HG02885 (cell line): Measurements from ENCODE around the gene BEST3.

Source experiments
- ATAC-seq: cut with Tn5 transposase; IDR thresholded peaks from one replicate; pipeline ENCODE4 v1.9.1; 2021; ENCODE audit warnings: mild to moderate bottlenecking; ENCODE audit not compliant: unreplicated experiment, poor library complexity

Gene BEST3

GRCh38 chr12:69698769-69699540 is at the start of gene BEST3:
Gene BEST3 (minus strand): TSS chr12:69699303. CDS start chr12:69697798, 1,505 bp downstream.
- ATAC-seq = no peak

GRCh38 chr12:69744109-69744508 is 45.0 kb upstream of the BEST3 start:
- no peak for ATAC-seq

GRCh38 chr12:69739287-69740191 is 40.4 kb upstream of the BEST3 start:
- peak; percentile 41 for ATAC-seq

GRCh38 chr12:69738351-69739286 is 39.5 kb upstream of the BEST3 start, which contains the start of gene RAB3IP:
Gene RAB3IP (plus strand): TSS chr12:69738860. CDS start chr12:69755409, 16,549 bp downstream.
- ATAC-seq = peak; percentile 85

GRCh38 chr12:69733638-69734037 is 34.5 kb upstream of the BEST3 start:
- no peak for ATAC-seq

GRCh38 chr12:69732088-69732487 is 33.0 kb upstream of the BEST3 start:
- ATAC-seq = no peak

- no peak for ATAC-seq
Measured at GRCh38 chr12:69726922-69727321, 27.8 kb upstream of the BEST3 start.

- ATAC-seq = no peak
Measured at GRCh38 chr12:69720750-69721149, 21.6 kb upstream of the BEST3 start.

GRCh38 chr12:69719336-69720316 is 20.5 kb upstream of the BEST3 start:
- ATAC-seq = no peak

- no peak for ATAC-seq
Measured at GRCh38 chr12:69714542-69714941, 15.4 kb upstream of the BEST3 start.

- ATAC-seq = no peak
Measured at GRCh38 chr12:69712826-69713225, 13.7 kb upstream of the BEST3 start.

GRCh38 chr12:69708649-69709048 is 9.5 kb upstream of the BEST3 start:
- no peak for ATAC-seq

- no peak for ATAC-seq
Measured at GRCh38 chr12:69704357-69704756, 5.3 kb upstream of the BEST3 start.

- no peak for ATAC-seq
Measured at GRCh38 chr12:69703146-69703642, 4.1 kb upstream of the BEST3 start.

- no peak for ATAC-seq
Measured at GRCh38 chr12:69701826-69702225, 2.7 kb upstream of the BEST3 start.

GRCh38 chr12:69698054-69698453 is 1.0 kb downstream of the BEST3 start:
- ATAC-seq = no peak

GRCh38 chr12:69694123-69694522 is 5.0 kb downstream of the BEST3 start:
- no peak for ATAC-seq

- ATAC-seq = no peak
Measured at GRCh38 chr12:69689638-69690037, 9.5 kb downstream of the BEST3 start.
